ENCODE measurements around the gene VAT1L. TPM values are rescaled to one million over a fixed set of nuclear protein-coding genes. Genes with fewer than 3 reads are reported as not detected.

The VAT1L gene
- polyA plus RNA-seq, 1 of the 3 experiments (the other 2 are of a cell fraction): 52.5 TPM

GRCh38 chr16:78002915-78003538, 214.7 kb downstream of the VAT1L start (continued):
- TF ChIP-seq MAX (IDR thresholded peaks at IDR 0.05; ENCODE audit: low read depth) (no peak), RAD21 (IDR thresholded peaks at IDR 0.05; ENCODE audit: low read length) (peak; percentile 86), USF1 (IDR thresholded peaks at IDR 0.05; ENCODE audit: borderline replicate concordance, low read depth) (no peak), ELF1 (IDR thresholded peaks at IDR 0.05) (no peak), MEF2A (IDR thresholded peaks at IDR 0.05; ENCODE audit: borderline replicate concordance, low read depth) (no peak), EZH2phosphoT487 (IDR thresholded peaks at IDR 0.05; ENCODE audit: borderline replicate concordance, low read depth) (no peak), TEAD4 (IDR thresholded peaks at IDR 0.05; ENCODE audit: borderline replicate concordance, insufficient read depth) (no peak), IRF3 (IDR thresholded peaks at IDR 0.05; ENCODE audit: low read depth, low read length) (no peak; the same call in 1 of the 2 replicates)

GRCh38 chr16:78004517-78004916, 216.2 kb downstream of the VAT1L start:
- Histone ChIP-seq H3K27me3 (ENCODE audit: insufficient read depth) (no peaks in the 10 kb centered on the region), H3K27ac (ENCODE audit: low read depth in 2 of 2, low read length in 1 of 2) (no peak overlapping the region), H3K9me2 (no peaks in the 10 kb centered on the region), H3K79me2 (ENCODE audit: insufficient read depth) (no peaks in the 10 kb centered on the region), H3K4me1 (ENCODE audit: control insufficient read depth in 1 of 2, insufficient read depth in 2 of 2, low read depth in 1 of 2, low read length in 1 of 2) (no peaks in the 10 kb centered on the region; a peak in 1 of 4 replicates), H2AFZ (ENCODE audit: low read depth) (no peak overlapping the region), H3K9ac (no peak overlapping the region), H3K36me3 (replicated peaks in 1 of 2; ENCODE audit: control insufficient read depth in 1 of 2, insufficient read depth in 2 of 2, low read length in 1 of 2) (no peaks in the 10 kb centered on the region), H3F3A (replicated peaks; ENCODE audit: insufficient read depth) (no peaks in the 10 kb centered on the region), H4K20me1 (ENCODE audit: insufficient read depth) (no peaks in the 10 kb centered on the region), H3K9me3 (no peaks in the 10 kb centered on the region), H3K4me2 (no peak overlapping the region), H3K4me3 (ENCODE audit: low read depth in 2 of 2, low read length in 1 of 2) (no peak overlapping the region)
- TF ChIP-seq EZH2phosphoT487 (IDR thresholded peaks at IDR 0.05; ENCODE audit: borderline replicate concordance, low read depth) (no peak), SIN3A (IDR thresholded peaks at IDR 0.05; ENCODE audit: borderline replicate concordance, low read depth, low read length) (no peak), CHD2 (IDR thresholded peaks at IDR 0.05; ENCODE audit: low read length, partially characterized antibody) (no peak), YY1 (IDR thresholded peaks at IDR 0.05; ENCODE audit: low read depth) (no peak), JUND (IDR thresholded peaks at IDR 0.05) (no peak), FOXJ3 (CRISPR knock-in tag; IDR thresholded peaks at IDR 0.05) (no peak), EP300 (IDR thresholded peaks at IDR 0.05; ENCODE audit: borderline replicate concordance in 1 of 2, low read depth in 1 of 2, low read length in 1 of 2) (no peak), USF1 (IDR thresholded peaks at IDR 0.05; ENCODE audit: borderline replicate concordance, low read depth) (no peak), TAF1 (IDR thresholded peaks at IDR 0.05; ENCODE audit: borderline replicate concordance, low read depth, low read length) (no peak), RFX5 (IDR thresholded peaks at IDR 0.05; ENCODE audit: low read length) (no peak), GABPA (IDR thresholded peaks at IDR 0.05; ENCODE audit: low read depth) (no peak), FOSL2 (IDR thresholded peaks at IDR 0.05; ENCODE audit: borderline replicate concordance, low read depth) (no peak), TCF12 (IDR thresholded peaks at IDR 0.05) (no peak), REST (IDR thresholded peaks at IDR 0.05; ENCODE audit: low read depth, low read length) (no peak), POLR2AphosphoS5 (IDR thresholded peaks at IDR 0.05; ENCODE audit: low read depth, low read length) (no peak), MXI1 (IDR thresholded peaks at IDR 0.05; ENCODE audit: low read depth, low read length) (no peak), RCOR1 (IDR thresholded peaks at IDR 0.05; ENCODE audit: low read length) (no peak), TEAD4 (IDR thresholded peaks at IDR 0.05; ENCODE audit: borderline replicate concordance, insufficient read depth) (no peak), NFIC (IDR thresholded peaks at IDR 0.05; ENCODE audit: borderline replicate concordance) (no peak)
- 70% methylated on average over 4 of the region's 4 CpGs for WGBS (ENCODE audit: low lambda C conversion rate)
- DNase-seq: no peak
- POLR2A ChIA-PET: no interaction called here
- CTCF ChIA-PET: interaction anchor here (0.7 to 4.0 kb wide), 5 partner anchors 8 to 421 kb away, joined by 3 to 28 read pairs (median 4); no protein-coding TSS in a partner anchor
